A204.1 (cell line): ENCODE results near the gene TCN2.
"Not testable (repeated sequence)": the region's sequence is repeated elsewhere in the genome, so short reads cannot be mapped to it uniquely, and the experiment has no call there.

ENCODE experiments used
- FAIRE-seq: peaks from 2 replicates; lab custom pipeline; 2012; peaks lifted over from hg19 to GRCh38; lab: Jason Lieb, UNC

Gene TCN2

GRCh38 chr22:30578481-30578880 is 28.5 kb upstream of the TCN2 start:
- FAIRE-seq = no peak

GRCh38 chr22:30580896-30581295 is 26.1 kb upstream of the TCN2 start:
- FAIRE-seq = no peak

GRCh38 chr22:30582051-30582450 is 24.9 kb upstream of the TCN2 start:
- FAIRE-seq = no peak

- FAIRE-seq = no peak
These were observed 24.0 kb upstream of the TCN2 start for GRCh38 chr22:30582788-30583545.

- FAIRE-seq = no peak
These were observed 22.5 kb upstream of the TCN2 start for GRCh38 chr22:30584441-30584840.

GRCh38 chr22:30586414-30586813 is 20.6 kb upstream of the TCN2 start:
- no peak for FAIRE-seq

GRCh38 chr22:30591191-30591587 is 15.8 kb upstream of the TCN2 start:
- no peak for FAIRE-seq

GRCh38 chr22:30591588-30592359 is 15.2 kb upstream of the TCN2 start, which contains the start of gene PES1:
Gene PES1, minus strand, starts transcription at chr22:30591910. Its CDS starts 77 bp downstream, at chr22:30591833.
- peak; percentile 98 for FAIRE-seq

GRCh38 chr22:30592360-30592713 is 14.6 kb upstream of the TCN2 start:
- not testable (repeated sequence) for FAIRE-seq

GRCh38 chr22:30596199-30596598 is 10.8 kb upstream of the TCN2 start:
- FAIRE-seq = no peak

- FAIRE-seq = no peak
These were observed 10.1 kb upstream of the TCN2 start for GRCh38 chr22:30596886-30597285.

GRCh38 chr22:30598986-30599385 is 8.0 kb upstream of the TCN2 start:
- FAIRE-seq = no peak

- no peak for FAIRE-seq
These were observed 6.1 kb upstream of the TCN2 start for GRCh38 chr22:30600921-30601320.

GRCh38 chr22:30601464-30601863 is 5.5 kb upstream of the TCN2 start:
- FAIRE-seq = no peak

GRCh38 chr22:30602049-30602448 is 4.9 kb upstream of the TCN2 start:
- no peak for FAIRE-seq

- no peak for FAIRE-seq
These were observed 3.2 kb upstream of the TCN2 start for GRCh38 chr22:30603801-30604200.

GRCh38 chr22:30604723-30605122 is 2.3 kb upstream of the TCN2 start:
- FAIRE-seq = no peak

GRCh38 chr22:30605449-30606110 is 1.4 kb upstream of the TCN2 start:
- no peak for FAIRE-seq

GRCh38 chr22:30607300-30607930 is 441 bp downstream of the TCN2 start:
- no peak for FAIRE-seq

GRCh38 chr22:30607939-30608338 is 965 bp downstream of the TCN2 start:
- FAIRE-seq = no peak

GRCh38 chr22:30609260-30610185 is 2.5 kb downstream of the TCN2 start:
- no peak for FAIRE-seq

GRCh38 chr22:30610299-30610698 is 3.3 kb downstream of the TCN2 start:
- no peak for FAIRE-seq
